Astrocyte of the spinal cord (primary cell): ENCODE measurements around the gene RPUSD2.

ENCODE experiments used
- DNase-seq: peaks from one replicate; pipeline ENCODE4 v3.0.0; 2011; ENCODE audit warnings: low read depth, low spot score
- H3K4me3 ChIP-seq: 2 replicates; pipeline ENCODE4 v1.5.1; 2011; ENCODE audit warnings: low read depth, mild to moderate bottlenecking, low read length, moderate library complexity
- in situ Hi-C: cut with HindIII; loops from 2 replicates; pipeline ENCODE4 v1.10.0; 2017; ENCODE audit warnings: low sequenced_read_pairs
- TF ChIP-seq, protein P1 (sequence below): IDR thresholded peaks from 2 replicates; pipeline ENCODE4 v1.5.1; 2012; ENCODE audit warnings: low read depth, mild to moderate bottlenecking, low read length, inconsistent platforms

RPUSD2 gene, protein sequence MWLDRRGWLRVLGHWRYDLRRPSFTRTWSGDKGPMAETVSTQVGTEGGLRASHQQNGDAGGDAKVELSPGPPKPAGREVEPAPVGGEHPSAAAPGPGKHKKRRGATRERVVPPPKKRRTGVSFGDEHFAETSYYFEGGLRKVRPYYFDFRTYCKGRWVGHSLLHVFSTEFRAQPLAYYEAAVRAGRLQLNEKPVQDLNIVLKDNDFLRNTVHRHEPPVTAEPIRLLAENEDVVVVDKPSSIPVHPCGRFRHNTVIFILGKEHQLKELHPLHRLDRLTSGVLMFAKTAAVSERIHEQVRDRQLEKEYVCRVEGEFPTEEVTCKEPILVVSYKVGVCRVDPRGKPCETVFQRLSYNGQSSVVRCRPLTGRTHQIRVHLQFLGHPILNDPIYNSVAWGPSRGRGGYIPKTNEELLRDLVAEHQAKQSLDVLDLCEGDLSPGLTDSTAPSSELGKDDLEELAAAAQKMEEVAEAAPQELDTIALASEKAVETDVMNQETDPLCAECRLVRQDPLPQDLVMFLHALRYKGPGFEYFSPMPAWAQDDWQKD

GRCh38 chr15:40569129-40569953 lies at the start of gene RPUSD2:
RPUSD2 (plus strand) TSS chr15:40569299; CDS start chr15:40569338, 39 bp downstream.
- in situ Hi-C loops: no loop called here
- TF ChIP-seq, protein P1, sequence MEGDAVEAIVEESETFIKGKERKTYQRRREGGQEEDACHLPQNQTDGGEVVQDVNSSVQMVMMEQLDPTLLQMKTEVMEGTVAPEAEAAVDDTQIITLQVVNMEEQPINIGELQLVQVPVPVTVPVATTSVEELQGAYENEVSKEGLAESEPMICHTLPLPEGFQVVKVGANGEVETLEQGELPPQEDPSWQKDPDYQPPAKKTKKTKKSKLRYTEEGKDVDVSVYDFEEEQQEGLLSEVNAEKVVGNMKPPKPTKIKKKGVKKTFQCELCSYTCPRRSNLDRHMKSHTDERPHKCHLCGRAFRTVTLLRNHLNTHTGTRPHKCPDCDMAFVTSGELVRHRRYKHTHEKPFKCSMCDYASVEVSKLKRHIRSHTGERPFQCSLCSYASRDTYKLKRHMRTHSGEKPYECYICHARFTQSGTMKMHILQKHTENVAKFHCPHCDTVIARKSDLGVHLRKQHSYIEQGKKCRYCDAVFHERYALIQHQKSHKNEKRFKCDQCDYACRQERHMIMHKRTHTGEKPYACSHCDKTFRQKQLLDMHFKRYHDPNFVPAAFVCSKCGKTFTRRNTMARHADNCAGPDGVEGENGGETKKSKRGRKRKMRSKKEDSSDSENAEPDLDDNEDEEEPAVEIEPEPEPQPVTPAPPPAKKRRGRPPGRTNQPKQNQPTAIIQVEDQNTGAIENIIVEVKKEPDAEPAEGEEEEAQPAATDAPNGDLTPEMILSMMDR: no peak
- DNase-seq: peak; percentile 91
- H3K4me3 ChIP-seq: peak within 1 kb of the TSS; percentile 87

- in situ Hi-C loops: no loop called here
- no peak for DNase-seq
- TF ChIP-seq, protein P1: no peak
- H3K4me3 ChIP-seq: no peak overlapping the region
These were observed 45.5 kb upstream of the RPUSD2 start for GRCh38 chr15:40523611-40524010.

- TF ChIP-seq, protein P1: no peak
- no peak for DNase-seq
- in situ Hi-C loops: no loop called here
- no peak overlapping the region for H3K4me3 ChIP-seq
These were observed 43.2 kb upstream of the RPUSD2 start for GRCh38 chr15:40525855-40526254.

DNA sequence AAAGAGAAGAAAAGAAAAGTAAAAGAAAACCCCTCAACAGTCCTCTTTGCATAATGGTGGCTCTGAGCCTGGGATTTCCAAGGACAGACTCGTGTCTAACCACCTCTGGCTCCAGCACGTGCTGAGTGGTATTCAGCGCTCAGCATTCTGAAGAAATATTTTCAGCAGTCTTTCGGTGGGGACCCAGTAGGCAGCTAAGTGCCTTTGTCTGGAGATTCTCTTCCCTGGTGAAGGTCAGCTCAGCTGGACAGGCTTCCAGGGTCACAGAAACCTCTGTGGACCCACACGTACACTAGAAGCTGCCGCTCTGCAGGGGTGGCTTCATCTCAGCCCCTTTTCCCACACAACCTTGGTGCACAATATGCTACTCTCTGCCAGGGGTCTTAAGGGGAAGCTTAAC lies 40.3 kb upstream of the RPUSD2 start:
- in situ Hi-C loops: no loop called here
- H3K4me3 ChIP-seq: no peak overlapping the region
- TF ChIP-seq, protein P1: no peak
- DNase-seq: no peak

- TF ChIP-seq, protein P1: no peak
- H3K4me3 ChIP-seq: no peak overlapping the region
- in situ Hi-C loops: no loop called here
- DNase-seq: no peak
These were observed 35.2 kb upstream of the RPUSD2 start for GRCh38 chr15:40533763-40534364.

DNA sequence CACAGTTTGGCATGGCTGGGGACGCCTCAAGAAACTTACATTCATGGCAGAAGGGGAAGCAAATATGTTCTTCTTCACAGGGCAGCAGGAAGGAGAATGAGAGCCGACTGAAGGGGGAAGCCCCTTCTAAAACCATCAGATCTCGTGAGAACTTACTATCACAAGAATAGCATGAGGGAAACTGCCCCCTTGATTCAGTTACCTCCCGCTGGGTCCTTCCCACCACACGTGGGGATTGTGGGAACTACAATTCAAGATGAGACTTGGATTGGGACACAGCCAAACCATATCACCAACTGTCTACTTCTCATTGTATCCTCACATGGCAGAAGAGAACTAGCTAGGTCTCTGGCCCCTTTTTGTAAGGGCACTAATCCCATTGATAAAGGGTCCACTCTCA lies 34.7 kb upstream of the RPUSD2 start:
- TF ChIP-seq, protein P1: no peak
- in situ Hi-C loops: no loop called here
- H3K4me3 ChIP-seq: no peak overlapping the region
- no peak for DNase-seq
